Adipose tissue (tissue), 3 donors: Measurements from ENCODE around the gene TCF7L1. TPM values are rescaled to one million over a fixed set of nuclear protein-coding genes. Genes with fewer than 3 reads are reported as not detected.
"Not testable (repeated sequence)": the region's sequence is repeated elsewhere in the genome, so short reads cannot be mapped to it uniquely, and the experiment has no call there.

Experiments
- H3K27ac ChIP-seq: one replicate; pipeline ENCODE4 v1.5.1; 2013; ENCODE audit warnings: low read depth, low read length
- WGBS, 3 donors: extraction: QIAGEN DNeasy Blood & Tissue Kit; methylation state at CpG; one replicate each; pipeline ENCODE4 v1.1.7; 2013; 5-methylcytosine and 5-hydroxymethylcytosine counted together
- polyA plus RNA-seq, 3 donors: library from polyadenylated mRNA; stranded (reverse); fragments of 200-250 nt; gene quantifications; one replicate each; pipeline ENCODE4 v1.2.3, GENCODE V29; 2013
- donor health status: healthy with polysubstance abuse.
- donor health status: Bipolar disorder and iron deficiency.
- donor health status: healthy.

The TCF7L1 gene
- polyA plus RNA-seq, 3 donors, result 2.4 to 22.3 (median 16.5) TPM

DNA sequence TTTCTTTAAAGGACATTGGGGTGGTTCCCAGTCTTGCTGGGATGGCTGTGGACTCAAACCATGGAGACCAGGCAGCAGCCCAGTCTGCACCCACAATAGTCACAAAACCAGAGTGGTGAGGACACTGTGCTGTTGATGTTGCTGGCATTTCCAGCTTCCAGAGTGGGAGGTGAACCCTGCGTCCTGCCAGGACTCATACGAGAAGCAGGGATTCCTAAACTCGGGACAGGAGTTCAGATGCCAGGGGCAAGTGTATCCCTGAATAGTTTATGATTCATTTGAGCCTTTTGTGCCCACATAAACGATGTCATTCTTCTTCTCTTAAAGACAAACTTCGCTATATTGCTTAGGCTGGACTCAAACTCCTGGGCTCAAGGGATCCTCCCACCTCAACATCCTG lies 62.8 kb downstream of the TCF7L1 start:
- 78 to 84% (median 81%) methylated on average over 5 of the region's 5 CpGs for WGBS, 3 donors
- no peak overlapping the region for H3K27ac ChIP-seq

DNA sequence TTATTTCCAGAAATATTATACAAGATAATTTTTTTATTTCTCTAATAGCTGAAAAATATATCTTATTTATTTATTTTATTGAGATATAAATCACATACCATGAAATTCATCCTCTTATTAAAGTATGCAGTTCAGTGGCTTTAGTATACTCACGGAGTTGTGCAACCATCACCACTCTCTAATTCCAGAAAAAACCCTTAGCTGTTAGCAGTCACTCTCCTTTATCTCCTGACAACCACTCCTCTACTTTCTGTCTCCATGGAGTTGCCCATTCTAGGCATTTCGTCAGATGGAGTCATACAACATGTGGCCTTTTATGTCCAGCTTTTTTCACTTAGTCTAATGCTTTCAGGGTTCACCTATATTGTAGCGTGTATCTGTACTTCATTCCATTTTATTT lies 66.5 kb downstream of the TCF7L1 start:
- 71 to 87% (median 77%) methylated on average over 3 of the region's 3 CpGs for WGBS, 3 donors
- no peak overlapping the region for H3K27ac ChIP-seq

DNA sequence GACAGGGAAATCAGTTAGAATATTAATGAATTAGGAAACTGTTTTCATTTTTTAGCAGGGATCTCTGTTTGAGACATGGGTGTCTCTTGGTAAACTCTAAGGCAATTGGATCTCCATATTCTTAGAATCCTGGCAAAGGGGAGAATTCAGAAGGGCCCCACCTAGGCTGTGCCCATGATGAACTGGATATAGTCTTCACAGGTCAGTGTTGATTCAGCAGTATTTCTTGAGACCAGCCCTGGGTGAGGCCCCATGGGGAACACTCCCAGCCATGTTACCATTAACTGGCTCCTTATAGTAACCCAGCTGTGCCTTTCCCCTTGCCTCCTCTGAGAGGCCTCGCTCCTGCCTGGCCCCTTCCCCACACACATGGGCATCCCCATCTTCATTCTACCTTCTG lies 76.7 kb downstream of the TCF7L1 start:
- H3K27ac ChIP-seq, result no peak overlapping the region
- WGBS, 3 donors, result 92 to 100% (median 94%) methylated on average over 1 of the region's 1 CpG

DNA sequence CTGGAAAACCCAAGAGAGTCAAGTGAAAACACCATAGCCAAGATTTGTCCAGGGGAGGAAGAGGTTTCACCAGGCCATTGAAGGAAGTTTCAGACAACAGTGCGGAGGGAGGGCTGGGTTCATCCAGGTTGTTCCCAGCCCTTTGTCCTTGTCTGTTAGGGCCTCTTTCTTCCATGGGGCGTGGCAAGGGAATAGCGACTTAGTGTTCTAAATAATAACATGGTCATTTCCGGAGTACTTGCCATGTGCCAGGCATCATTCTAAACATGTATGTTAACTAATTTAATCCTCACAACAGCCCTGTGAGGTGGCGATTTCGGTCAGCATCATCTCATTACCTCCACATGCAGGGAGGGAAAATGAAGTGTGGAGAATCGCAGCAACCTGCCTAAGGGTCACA lies 77.3 kb downstream of the TCF7L1 start:
- H3K27ac ChIP-seq, result no peak overlapping the region
- WGBS, 3 donors, result 80 to 92% (median 88%) methylated on average over 7 of the region's 7 CpGs

DNA sequence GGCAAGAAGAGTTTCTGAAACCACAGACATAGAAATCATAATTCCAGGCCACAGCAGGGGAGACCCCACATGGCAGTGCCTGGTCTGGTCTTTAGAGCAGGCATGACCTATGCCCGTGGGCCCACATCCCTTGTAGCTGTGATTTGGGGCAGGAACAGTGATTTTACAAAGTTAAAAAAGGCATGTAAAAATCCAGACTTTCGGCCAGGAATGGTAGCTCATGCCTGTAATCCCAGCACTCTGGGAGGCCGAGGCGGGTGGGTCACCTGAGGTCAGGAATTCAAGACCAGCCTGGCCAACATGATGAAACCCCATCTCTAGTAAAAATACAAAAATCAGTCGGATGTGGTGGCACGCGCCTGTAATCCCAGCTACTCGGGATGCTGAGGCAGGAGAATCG lies 78.4 kb downstream of the TCF7L1 start:
- WGBS, 3 donors, result 95 to 96% (median 96%) methylated on average over 9 of the region's 9 CpGs
- not testable (repeated sequence) for H3K27ac ChIP-seq

DNA sequence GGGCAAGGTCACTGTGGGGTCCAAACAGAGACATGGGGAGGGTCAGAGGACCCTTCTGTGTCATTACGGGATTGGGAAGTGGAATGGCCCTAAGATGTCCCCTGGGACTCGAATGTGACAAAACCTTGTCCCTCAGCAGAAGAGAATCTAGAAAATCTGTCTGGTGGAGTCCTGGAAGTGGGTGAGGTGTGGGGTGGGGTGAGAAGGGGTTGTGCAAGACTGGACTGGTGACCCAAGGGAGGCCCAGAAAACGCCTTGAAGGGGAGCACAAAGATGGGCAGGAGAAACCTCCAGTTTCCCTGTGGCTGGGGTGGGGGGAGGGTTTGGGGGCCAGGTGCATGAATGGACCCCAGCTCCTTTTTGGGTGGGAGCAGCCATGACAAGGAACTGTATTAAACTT lies 79.6 kb downstream of the TCF7L1 start:
- H3K27ac ChIP-seq, result no peak overlapping the region
- 77 to 100% (median 80%) methylated on average over 3 of the region's 3 CpGs for WGBS, 3 donors

DNA sequence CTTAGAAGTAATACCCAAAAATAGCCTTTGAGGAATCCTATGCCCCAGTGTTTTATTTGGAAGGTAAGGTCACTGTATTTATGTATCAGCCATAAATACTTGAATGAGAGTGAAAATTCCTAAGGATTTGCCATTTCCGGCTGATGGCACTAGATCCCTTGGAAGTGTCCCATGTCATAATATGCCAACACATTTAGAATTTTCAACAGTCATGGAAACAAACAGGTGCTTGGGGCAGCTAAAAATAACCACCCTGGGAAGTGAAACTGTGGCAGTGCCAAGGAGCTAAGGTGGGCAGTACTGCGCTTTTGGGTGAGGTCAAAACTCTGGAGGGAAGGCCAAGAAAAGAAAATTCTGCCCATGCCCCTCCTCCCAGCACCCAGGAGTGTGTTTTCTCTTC lies 80.2 kb downstream of the TCF7L1 start:
- H3K27ac ChIP-seq, result no peak overlapping the region
- WGBS, 3 donors, result 85 to 95% (median 92%) methylated on average over 2 of the region's 2 CpGs

DNA sequence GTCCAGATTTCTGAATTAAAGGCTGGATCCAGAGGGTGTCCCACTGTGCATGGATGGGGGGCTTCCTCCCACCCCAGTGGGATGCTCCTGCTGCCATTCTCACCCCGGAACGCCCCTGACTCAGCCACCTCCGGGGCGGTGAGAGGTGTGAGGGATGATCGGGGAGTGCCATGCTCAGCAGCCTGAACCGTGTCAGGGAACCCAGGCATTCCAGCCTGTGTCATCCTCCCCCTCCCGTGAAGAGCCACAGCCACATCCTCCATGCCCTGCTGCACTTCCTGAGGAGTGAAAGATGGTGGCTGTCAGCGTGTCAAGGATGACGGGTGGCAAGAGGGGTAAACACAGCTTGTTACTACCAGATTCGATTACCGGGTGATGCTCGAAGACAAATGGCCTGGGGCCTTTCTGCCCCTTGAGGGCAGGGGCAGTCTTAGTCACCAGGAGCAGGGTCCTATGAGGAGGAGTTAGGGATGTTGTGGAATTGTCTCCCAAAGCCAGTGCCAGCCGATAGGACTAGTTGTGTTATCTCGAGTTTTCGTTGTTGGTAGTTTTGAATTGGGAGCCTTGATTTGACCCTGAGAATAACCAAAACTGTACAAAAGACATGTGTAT lies 80.8 kb downstream of the TCF7L1 start:
- WGBS, 3 donors, result 77 to 86% (median 81%) methylated on average over 15 of the region's 15 CpGs
- no peak overlapping the region for H3K27ac ChIP-seq

DNA sequence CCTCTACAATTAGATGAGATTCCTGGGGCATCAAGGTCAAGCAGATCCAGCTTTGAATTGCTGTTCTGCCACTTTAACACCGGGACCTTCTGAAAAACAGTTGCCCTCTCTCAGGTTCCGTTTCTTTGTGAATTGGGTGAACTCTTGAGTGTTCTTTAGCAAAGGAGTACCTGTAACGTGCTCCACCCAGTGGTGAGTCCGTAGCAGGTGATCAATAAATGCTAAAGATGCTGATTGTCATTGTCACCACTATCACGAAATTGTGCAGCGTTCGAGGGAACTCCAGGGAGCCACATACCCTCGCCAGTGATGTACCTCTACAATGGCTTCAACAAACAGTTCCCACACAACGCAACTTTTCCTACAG lies 81.9 kb downstream of the TCF7L1 start:
- H3K27ac ChIP-seq, result no peak overlapping the region
- 45 to 79% (median 66%) methylated on average over 9 of the region's 9 CpGs for WGBS, 3 donors

DNA sequence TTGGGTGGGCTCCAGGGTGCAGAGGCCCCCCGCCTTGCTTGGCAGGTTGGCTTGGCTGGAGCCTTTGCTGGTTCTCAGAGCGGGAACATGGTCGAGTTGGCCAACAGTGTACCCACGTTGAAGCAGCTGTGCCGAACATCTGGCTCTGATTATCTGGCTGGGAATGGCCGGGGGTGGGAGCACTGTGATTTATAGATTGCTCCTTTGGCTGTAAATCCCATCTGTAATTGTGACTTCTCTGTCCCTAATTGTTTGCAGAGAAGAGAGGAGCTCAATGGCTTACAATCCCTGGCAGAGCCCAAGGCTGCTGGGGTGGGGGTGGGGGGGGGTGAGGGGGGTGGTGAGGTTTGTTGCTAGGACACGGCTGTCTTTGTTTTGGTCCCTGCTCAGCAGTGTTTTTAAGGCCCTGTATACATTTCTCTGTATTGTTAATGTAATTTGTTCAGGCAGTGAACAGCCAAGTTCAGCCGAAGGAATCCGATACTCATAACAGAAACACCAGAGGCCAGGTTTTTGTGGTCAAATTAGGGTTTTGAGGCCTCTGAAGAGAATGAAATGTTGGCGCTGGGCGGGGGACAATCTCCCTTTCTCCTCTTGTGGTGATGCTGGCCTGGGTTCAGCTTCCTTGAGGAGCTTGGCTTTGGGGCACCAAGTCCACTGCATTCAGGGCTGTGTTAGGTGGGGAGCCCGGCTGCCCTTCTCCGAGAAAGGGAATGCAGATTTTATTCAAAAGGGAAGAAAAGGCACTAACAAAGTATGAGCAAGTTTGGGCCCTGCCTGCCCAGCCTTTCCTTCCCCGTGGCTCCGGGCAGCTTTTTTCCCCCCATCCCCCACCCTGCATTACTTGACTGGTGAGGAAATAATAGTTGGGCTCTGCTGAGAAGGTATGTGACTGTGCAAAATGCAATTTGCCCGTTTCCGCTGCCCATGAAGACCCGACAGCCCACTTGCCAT lies 82.5 kb downstream of the TCF7L1 start:
- whole genome bisulfite sequencing, 3 donors, result 47 to 72% (median 49%) methylated on average over 16 to 18 of the region's 18 CpGs

DNA sequence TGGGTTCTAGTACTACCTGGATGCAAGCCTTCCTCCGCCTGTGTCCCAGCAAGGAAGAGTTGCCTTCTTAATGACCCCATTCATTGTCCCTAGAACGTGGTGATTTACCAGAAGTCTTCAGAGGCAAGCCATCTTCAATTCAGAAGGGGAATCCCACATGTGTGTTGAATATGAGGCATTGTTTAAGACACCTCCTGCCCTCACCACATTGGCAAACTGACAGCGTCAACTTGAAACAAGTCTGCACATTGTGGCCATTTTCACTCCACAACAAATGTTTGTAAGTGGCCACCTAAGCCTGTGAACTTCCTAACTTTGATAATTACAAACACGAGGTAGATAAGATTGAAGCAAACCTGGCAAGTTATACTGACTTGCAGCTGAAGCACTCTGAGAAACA lies 83.7 kb downstream of the TCF7L1 start:
- WGBS, 3 donors, result 45 to 76% (median 68%) methylated on average over 4 of the region's 4 CpGs
- no peak overlapping the region for H3K27ac ChIP-seq

More for the DNA sequence above, 82.5 kb downstream of the TCF7L1 start:
- peak overlapping the region; percentile 33 for H3K27ac ChIP-seq

DNA sequence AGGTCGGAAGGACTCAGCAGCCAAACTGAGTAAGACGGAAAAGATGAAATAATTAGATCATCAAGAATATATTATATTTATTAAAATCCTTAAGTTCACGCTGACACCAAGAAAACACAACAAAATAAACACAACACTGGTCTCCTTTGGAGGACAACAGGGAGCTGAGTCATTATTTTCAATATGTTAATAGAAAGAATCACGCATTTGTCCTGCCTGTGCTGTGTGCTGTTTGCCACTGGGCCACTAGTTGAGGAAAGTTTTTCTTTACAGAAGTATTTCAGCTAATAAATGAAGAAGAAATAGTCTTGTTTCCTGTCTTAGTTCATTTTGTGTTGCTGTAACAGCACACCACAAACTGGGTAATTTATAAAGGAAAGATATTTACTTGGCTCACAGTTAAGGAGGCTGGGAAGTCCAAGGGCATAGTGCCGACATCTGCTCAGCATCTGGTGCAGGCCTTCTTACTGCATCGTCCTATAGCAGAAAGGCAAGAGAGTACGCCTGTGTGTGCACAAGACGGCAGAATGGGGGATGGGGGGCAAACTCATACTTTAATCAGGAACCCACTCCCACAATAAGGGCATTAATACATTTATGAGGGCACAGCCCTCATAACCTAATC lies 88.0 kb downstream of the TCF7L1 start:
- no peak overlapping the region for H3K27ac ChIP-seq
- 75 to 91% (median 82%) methylated on average over 8 of the region's 8 CpGs for WGBS, 3 donors

DNA sequence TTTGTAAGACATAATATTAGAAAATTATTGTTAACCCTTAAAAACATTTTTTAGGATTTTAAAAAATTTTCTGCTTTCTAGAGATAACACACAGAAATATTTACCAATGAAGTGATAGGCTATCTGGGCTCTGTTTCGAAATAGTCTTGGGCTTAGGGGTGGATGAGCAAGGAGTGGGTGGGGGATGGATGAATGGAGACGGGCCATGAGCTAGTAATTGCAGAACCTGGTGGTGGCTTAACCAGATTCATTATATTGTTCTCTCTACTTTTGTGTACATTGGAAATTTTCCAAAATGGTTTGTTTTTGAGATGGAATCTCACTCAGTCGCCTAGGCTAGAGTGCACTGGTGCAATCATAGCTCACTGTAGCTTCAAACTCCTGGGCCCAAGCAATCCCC lies 89.6 kb downstream of the TCF7L1 start:
- WGBS, 3 donors, result 45 to 59% (median 57%) methylated on average over 3 of the region's 3 CpGs
- no peak overlapping the region for H3K27ac ChIP-seq

DNA sequence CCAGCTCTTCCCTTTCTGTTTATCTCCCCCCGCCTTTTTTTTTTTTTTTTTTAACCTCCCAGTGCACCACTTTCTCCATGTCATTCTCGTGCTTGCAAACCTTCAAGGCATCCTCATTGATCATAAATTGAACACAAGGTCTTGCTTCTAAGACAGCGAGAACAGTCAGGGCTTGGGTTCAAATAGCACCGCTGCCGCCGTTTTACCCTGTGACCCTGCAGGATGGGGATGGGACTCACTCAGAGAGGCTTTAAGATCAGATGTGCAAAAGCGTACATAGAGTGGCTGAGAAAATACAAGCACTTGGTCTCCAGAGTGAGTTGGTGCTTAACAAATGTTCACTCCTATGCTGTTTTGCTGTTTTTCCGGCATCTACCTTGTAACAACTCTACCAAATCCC lies 93.6 kb downstream of the TCF7L1 start:
- 89 to 98% (median 95%) methylated on average over 7 to 8 of the region's 8 CpGs for WGBS, 3 donors
- H3K27ac ChIP-seq, result no peak overlapping the region

DNA sequence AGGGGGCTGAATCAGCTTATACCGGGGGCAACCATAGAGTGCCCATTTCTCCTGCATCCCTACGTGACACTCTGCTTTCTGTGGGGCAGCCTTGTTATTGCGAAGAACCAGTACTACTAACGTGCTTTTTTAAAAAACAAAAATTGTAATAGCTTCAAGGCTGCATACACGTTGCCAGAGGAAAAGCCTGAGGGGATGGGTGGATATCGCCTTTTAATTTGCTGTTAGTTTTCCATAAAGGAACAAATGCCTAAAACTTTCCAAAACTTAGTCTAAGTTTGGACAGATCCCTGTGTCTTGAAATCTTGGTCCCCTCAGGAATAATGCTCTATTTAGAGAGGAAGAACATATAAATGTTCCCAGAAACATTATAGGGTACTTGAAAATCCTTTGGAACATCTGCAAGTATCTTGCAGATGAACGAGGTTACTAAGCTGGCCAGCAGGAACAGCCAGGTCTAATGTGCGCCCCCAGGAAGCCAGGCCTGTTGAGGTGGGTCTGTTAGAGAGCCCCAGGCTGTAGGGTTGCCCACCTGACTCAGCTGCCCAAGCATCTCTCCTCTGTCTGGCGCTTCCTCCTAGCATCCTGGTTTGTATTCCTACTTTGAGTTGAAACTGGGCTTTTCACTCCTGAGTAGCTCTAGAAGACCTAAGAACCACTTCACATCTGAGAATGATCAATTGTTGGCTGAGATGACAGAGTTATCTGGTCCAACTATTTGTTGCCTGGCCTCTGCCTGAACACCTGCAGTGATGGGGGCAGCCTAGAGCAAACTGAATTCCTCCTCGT lies 97.7 kb downstream of the TCF7L1 start:
- no peak overlapping the region for H3K27ac ChIP-seq
- WGBS, 3 donors, result 57 to 79% (median 68%) methylated on average over 10 of the region's 10 CpGs

DNA sequence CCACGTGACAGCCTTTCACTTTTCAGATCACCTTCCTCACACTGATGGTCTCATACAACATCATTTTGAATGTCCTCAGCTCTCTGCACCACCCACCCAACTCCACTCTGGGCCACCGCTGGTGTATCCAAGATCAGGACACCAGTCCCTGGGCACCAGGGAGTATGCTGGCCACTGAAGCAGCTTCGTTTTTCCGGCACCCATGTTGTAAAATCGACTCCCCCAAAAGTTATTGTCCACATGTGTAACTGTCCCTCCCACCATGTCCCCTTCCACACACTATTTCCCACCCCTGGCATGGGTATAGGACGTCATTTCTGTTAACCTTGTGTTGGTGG lies 98.2 kb downstream of the TCF7L1 start:
- no peak overlapping the region for H3K27ac ChIP-seq
- WGBS, 3 donors, result 69 to 80% (median 76%) methylated on average over 6 of the region's 6 CpGs

DNA sequence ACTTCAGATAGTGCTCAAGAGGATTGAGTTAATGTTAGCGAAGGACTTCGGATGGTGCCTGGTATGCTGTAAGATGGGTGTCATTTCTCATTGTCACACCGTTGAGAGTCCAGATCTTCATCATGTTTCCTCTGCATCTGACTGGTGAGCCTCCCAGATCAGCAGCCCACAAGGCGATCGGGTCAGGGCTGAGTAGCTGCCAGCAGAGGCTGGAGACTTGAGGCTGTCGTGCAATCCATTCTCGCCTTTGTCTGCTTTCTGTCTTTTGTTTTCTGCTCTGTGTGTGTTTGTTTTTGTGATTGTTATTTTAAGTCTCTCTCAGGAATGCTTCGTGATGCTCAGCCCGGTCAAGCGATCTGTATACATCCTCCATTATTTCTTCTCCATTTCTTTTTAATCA lies 98.8 kb downstream of the TCF7L1 start:
- H3K27ac ChIP-seq, result no peak overlapping the region
- WGBS, 3 donors, result 67 to 78% (median 77%) methylated on average over 10 of the region's 10 CpGs

DNA sequence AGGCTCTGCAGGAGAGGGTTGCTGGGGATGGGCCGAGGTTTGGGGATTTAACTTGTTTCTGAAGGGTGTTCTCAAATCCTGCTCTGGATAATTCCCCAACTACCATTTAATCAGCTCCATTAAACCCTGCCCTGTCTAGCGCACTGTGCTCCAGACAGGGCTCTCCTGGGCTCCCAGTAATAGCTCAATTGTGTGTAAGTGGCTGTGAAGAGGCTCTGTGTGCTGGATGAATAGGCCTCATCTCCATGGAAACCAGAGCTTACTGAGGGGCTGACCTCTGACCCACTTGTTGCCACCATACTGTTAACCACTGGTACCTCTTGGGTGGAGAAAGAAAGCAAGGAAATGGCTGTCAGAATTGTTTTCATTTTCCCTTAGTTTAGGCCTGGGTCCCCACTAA lies 101.7 kb downstream of the TCF7L1 start:
- H3K27ac ChIP-seq, result no peak overlapping the region
- 94 to 100% (median 94%) methylated on average over 2 of the region's 2 CpGs for WGBS, 3 donors

DNA sequence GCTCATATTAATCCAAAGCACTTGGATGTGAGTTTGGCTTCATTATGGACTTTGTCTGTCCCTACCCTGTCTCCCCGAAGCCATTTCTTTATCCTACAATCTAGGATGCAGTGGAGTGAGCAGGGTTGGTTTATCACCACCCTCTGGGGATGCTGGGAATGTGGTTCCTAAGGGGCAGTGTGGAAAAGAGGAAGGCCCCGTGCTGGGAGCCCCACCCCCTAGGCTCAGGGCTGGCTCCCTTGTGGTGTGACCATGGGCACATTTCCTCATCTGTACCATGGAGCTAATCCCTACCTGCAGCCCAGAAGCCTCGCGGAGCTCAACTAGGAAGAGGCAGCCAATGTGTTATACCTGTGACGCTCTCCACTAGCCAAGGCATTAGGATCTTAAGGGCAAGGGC lies 102.1 kb downstream of the TCF7L1 start:
- H3K27ac ChIP-seq, result no peak overlapping the region
- WGBS, 3 donors, result 77 to 84% (median 80%) methylated on average over 5 of the region's 5 CpGs
